ENCODE data around the gene CDC73. TPM values are rescaled to one million over a fixed set of nuclear protein-coding genes. Genes with fewer than 3 reads are reported as not detected.
A peak's percentile ranks its signal among the peaks of the same experiment; 100 is the strongest.

The CDC73 gene
- total RNA-seq, 1 experiment from 2014 or later = 78.2 TPM

DNA sequence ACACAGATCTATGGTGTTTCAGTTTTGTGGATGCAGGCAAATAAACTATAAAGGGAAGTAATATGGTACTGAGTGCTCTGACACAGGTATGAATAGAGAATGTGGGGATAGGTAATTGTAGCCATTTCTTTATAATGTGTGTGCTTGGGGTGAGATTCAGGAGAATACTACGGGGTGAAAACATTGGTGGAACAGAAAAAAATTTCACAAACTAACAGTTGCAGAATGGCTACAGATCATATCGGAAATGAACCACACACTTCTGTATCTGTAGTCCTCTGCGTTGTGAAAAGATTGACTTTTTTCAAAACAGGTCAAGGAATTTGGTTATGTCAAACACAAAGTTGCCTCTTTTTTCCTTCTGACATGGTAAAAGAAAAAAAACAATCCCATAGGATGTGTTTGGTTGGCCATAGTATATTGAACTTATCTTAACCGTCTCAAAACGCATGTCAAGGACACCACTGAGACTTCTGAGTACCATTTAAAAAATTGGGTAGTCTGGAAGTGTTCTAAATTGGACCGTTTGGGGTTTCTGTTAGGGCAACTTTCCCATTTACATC is 1.1 kb upstream of the CDC73 start:
- H3K9me3 ChIP-seq (ENCODE audit: control insufficient read depth, insufficient read depth, low read depth, low read length) = no peaks in the 10 kb centered on the region
- peak overlapping the region; percentile 92 for H3K27ac ChIP-seq (ENCODE audit: low read length)
- intact Hi-C loops (cut with micrococcal nuclease; ENCODE audit: unreplicated experiment) (no loop called here), in situ Hi-C loops (cut with HindIII; ENCODE audit: low pct_unique_long_range_greater_than_20kb, low sequenced_read_pairs) (no loop called here)
- H3K36me3 ChIP-seq (ENCODE audit: control insufficient read depth, insufficient read depth, low read length) = peaks cover 7% of the 10 kb centered on the region
- peaks cover 23% of the 10 kb centered on the region for H3K4me1 ChIP-seq (ENCODE audit: control insufficient read depth, insufficient read depth, low read length)
- POLR2A ChIA-PET = no interaction called here
- DNase-seq (ENCODE audit: low read depth, low spot score) (no peak), ATAC-seq (no peak)
- H3K27me3 ChIP-seq (ENCODE audit: control insufficient read depth, insufficient read depth, low read length) = no peaks in the 10 kb centered on the region
- BruUV-seq (replicated peaks) = TSS peak; percentile 96
- CTCF ChIA-PET = interaction anchor here (0.6 kb wide), 2 partner anchors 17 to 317 kb away, joined by 4 to 6 read pairs; no protein-coding TSS in a partner anchor
- no peak for TF ChIP-seq POLR2AphosphoS5 (IDR thresholded peaks at IDR 0.05; ENCODE audit: low read depth, low read length)
- no peak for TF ChIP-seq TCF7L2 (IDR thresholded peaks at IDR 0.05; ENCODE audit: low read depth, low read length)
- no peak for TF ChIP-seq SIN3A (IDR thresholded peaks at IDR 0.05; ENCODE audit: borderline replicate concordance, insufficient read depth, low read depth, low read length)
- TF ChIP-seq, protein P1, sequence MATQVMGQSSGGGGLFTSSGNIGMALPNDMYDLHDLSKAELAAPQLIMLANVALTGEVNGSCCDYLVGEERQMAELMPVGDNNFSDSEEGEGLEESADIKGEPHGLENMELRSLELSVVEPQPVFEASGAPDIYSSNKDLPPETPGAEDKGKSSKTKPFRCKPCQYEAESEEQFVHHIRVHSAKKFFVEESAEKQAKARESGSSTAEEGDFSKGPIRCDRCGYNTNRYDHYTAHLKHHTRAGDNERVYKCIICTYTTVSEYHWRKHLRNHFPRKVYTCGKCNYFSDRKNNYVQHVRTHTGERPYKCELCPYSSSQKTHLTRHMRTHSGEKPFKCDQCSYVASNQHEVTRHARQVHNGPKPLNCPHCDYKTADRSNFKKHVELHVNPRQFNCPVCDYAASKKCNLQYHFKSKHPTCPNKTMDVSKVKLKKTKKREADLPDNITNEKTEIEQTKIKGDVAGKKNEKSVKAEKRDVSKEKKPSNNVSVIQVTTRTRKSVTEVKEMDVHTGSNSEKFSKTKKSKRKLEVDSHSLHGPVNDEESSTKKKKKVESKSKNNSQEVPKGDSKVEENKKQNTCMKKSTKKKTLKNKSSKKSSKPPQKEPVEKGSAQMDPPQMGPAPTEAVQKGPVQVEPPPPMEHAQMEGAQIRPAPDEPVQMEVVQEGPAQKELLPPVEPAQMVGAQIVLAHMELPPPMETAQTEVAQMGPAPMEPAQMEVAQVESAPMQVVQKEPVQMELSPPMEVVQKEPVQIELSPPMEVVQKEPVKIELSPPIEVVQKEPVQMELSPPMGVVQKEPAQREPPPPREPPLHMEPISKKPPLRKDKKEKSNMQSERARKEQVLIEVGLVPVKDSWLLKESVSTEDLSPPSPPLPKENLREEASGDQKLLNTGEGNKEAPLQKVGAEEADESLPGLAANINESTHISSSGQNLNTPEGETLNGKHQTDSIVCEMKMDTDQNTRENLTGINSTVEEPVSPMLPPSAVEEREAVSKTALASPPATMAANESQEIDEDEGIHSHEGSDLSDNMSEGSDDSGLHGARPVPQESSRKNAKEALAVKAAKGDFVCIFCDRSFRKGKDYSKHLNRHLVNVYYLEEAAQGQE (IDR thresholded peaks at IDR 0.05; ENCODE audit: insufficient read depth in 1 of 2, low read depth in 2 of 2, low read length in 1 of 2) = no peak
- TF ChIP-seq, protein P2, sequence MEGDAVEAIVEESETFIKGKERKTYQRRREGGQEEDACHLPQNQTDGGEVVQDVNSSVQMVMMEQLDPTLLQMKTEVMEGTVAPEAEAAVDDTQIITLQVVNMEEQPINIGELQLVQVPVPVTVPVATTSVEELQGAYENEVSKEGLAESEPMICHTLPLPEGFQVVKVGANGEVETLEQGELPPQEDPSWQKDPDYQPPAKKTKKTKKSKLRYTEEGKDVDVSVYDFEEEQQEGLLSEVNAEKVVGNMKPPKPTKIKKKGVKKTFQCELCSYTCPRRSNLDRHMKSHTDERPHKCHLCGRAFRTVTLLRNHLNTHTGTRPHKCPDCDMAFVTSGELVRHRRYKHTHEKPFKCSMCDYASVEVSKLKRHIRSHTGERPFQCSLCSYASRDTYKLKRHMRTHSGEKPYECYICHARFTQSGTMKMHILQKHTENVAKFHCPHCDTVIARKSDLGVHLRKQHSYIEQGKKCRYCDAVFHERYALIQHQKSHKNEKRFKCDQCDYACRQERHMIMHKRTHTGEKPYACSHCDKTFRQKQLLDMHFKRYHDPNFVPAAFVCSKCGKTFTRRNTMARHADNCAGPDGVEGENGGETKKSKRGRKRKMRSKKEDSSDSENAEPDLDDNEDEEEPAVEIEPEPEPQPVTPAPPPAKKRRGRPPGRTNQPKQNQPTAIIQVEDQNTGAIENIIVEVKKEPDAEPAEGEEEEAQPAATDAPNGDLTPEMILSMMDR (IDR thresholded peaks at IDR 0.05) = no peak
- H3K4me3 ChIP-seq (ENCODE audit: low read depth in 2 of 2, low read length in 2 of 2) = peak overlapping the region; percentile 96 to 100; a peak in 3 of 4 replicates

DNA sequence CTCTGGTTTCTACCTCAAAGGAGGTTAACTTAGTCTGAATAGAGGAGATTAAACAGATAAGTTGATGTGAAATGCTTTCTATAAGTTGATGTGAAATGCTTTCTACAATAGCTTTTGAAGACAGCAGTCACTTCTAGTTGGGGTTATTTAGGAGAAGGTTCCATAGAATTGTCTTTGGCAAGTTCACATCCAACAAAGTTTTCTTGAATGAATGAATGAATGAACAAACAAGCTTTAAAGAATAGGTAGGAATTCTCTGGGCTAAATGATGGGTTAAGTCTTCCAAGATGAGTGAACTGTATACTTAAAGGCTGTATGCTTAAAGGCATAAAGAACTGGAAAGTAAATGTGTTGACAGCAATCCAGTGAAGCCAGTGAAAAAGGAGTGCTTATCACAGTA is 1.9 kb downstream of the CDC73 start:
- ATAC-seq (no peak), DNase-seq (ENCODE audit: low read depth, low spot score) (no peak)
- intact Hi-C loops (cut with micrococcal nuclease; ENCODE audit: unreplicated experiment) (no loop called here), in situ Hi-C loops (cut with HindIII; ENCODE audit: low pct_unique_long_range_greater_than_20kb, low sequenced_read_pairs) (no loop called here)
- Histone ChIP-seq H3K4me1 (ENCODE audit: control insufficient read depth, insufficient read depth, low read length) (peaks cover 17% of the 10 kb centered on the region), H3K27me3 (ENCODE audit: control insufficient read depth, insufficient read depth, low read length) (no peaks in the 10 kb centered on the region), H3K27ac (ENCODE audit: low read length) (peak overlapping the region; percentile 98), H3K36me3 (ENCODE audit: control insufficient read depth, insufficient read depth, low read length) (peaks cover 15% of the 10 kb centered on the region), H3K9me3 (ENCODE audit: control insufficient read depth, insufficient read depth, low read depth, low read length) (no peaks in the 10 kb centered on the region), H3K4me3 (ENCODE audit: low read depth in 2 of 2, low read length in 2 of 2) (peak overlapping the region; percentile 96 to 100)
- TF ChIP-seq, protein P1 (IDR thresholded peaks at IDR 0.05; ENCODE audit: insufficient read depth in 1 of 2, low read depth in 2 of 2, low read length in 1 of 2) = 0 out of 4 replicates have a peak, but pooled peaks of 1 of the 2 experiments have one; percentile 2
- no peak for TF ChIP-seq SIN3A (IDR thresholded peaks at IDR 0.05; ENCODE audit: borderline replicate concordance, insufficient read depth, low read depth, low read length)
- POLR2A ChIA-PET = no interaction called here
- no TSS peak for BruUV-seq (replicated peaks)
- CTCF ChIA-PET = no interaction called here
